ENCODE measurements around the gene MCTS1.

DNA sequence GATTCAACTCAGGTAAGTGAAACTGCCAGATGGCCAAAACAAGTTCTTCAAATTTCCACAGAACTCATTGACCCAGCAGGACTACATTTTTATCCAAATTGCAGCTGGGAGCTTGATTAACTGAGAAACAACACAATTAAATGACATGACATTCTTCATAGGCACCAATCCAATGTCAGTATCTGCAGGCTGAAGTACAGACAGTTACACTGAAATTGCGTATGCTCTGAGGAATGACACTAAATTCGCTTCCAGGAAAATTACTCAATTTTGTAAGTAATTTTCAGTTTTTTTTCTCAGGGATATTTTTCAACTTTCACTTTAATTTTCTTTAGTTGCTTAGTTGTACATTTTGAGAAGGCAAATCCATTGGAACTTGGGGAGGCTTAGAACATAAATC, 21.5 kb downstream of the MCTS1 start:
- no peak for TF ChIP-seq CTCF (conservative IDR thresholded peaks at IDR 0.05 in 1 of 2, IDR thresholded peaks at IDR 0.05 in 1 of 2; ENCODE audit: low read depth in 1 of 2, low read length in 2 of 2)
- no peak for TF ChIP-seq EZH2 (IDR thresholded peaks at IDR 0.05; ENCODE audit: low read length, missing control alignments)

Data from fibroblast of lung (primary cell).